Astrocyte (in vitro differentiated cells and primary cell): Measurements from ENCODE around the gene SPATA31C1. TPM values are rescaled to one million over a fixed set of nuclear protein-coding genes. Genes with fewer than 3 reads are reported as not detected.

Experiments
- DNase-seq: peaks from one replicate; pipeline ENCODE4 v3.0.0-alpha.2; 2010; ENCODE audit warnings: low read depth
- FAIRE-seq: peaks from 2 replicates; lab custom pipeline; 2011; peaks lifted over from hg19 to GRCh38; lab: Jason Lieb, UNC
- H2AFZ ChIP-seq: 2 replicates; pipeline ENCODE4 v1.6.0; 2012; ENCODE audit warnings: low read depth, low read length, inconsistent platforms
- H3K27ac ChIP-seq: 2 replicates; pipeline ENCODE4 v1.5.1; 2011; ENCODE audit warnings: low read depth, low read length, inconsistent platforms
- H3K27me3 ChIP-seq: 2 replicates; pipeline ENCODE4 v1.6.0; 2011; ENCODE audit warnings: low read length, inconsistent platforms; ENCODE audit not compliant: insufficient read depth
- H3K36me3 ChIP-seq: 2 replicates; pipeline ENCODE4 v1.5.1; 2011; ENCODE audit warnings: low read length, inconsistent platforms; ENCODE audit not compliant: insufficient read depth
- H3K4me1 ChIP-seq: 2 replicates; pipeline ENCODE4 v1.5.1; 2011; ENCODE audit warnings: low read length, inconsistent platforms; ENCODE audit not compliant: insufficient read depth
- H3K4me2 ChIP-seq: 2 replicates; pipeline ENCODE4 v1.6.0; 2012; ENCODE audit warnings: low read length, inconsistent platforms
- H3K4me3 ChIP-seq: 2 replicates; pipeline ENCODE4 v1.5.1; 2011; ENCODE audit warnings: low read depth, mild to moderate bottlenecking, low read length, inconsistent platforms; ENCODE audit not compliant: insufficient read depth
- H3K79me2 ChIP-seq: 2 replicates; pipeline ENCODE4 v1.6.0; 2012; ENCODE audit warnings: mild to moderate bottlenecking, low read length, inconsistent platforms; ENCODE audit not compliant: insufficient read depth
- H3K9ac ChIP-seq: 2 replicates; pipeline ENCODE4 v1.6.0; 2012; ENCODE audit warnings: mild to moderate bottlenecking, low read length, inconsistent platforms
- H3K9me3 ChIP-seq: 2 replicates; pipeline ENCODE4 v1.5.1; 2012; ENCODE audit warnings: low read depth, mild to moderate bottlenecking, low read length, inconsistent platforms; ENCODE audit not compliant: insufficient read depth
- H4K20me1 ChIP-seq: 2 replicates; pipeline ENCODE4 v1.6.0; 2012; ENCODE audit warnings: low read length, inconsistent platforms; ENCODE audit not compliant: insufficient read depth
- H3K27ac Mint-ChIP-seq: one replicate; pipeline ENCODE4 v1.8.0; 2021; ENCODE audit warnings: mild to moderate bottlenecking, mixed read lengths; ENCODE audit not compliant: unreplicated experiment
- H3K27me3 Mint-ChIP-seq: one replicate; pipeline ENCODE4 v1.8.0; 2021; ENCODE audit warnings: low read depth, mixed read lengths; ENCODE audit not compliant: unreplicated experiment
- H3K36me3 Mint-ChIP-seq: one replicate; pipeline ENCODE4 v1.8.0; 2021; ENCODE audit warnings: low read depth, mixed read lengths; ENCODE audit not compliant: unreplicated experiment
- H3K4me1 Mint-ChIP-seq: one replicate; pipeline ENCODE4 v1.8.0; 2021; ENCODE audit warnings: low read depth, mixed read lengths; ENCODE audit not compliant: unreplicated experiment
- H3K4me3 Mint-ChIP-seq: one replicate; pipeline ENCODE4 v1.8.0; 2021; ENCODE audit warnings: mild to moderate bottlenecking, moderate library complexity, mixed read lengths; ENCODE audit not compliant: unreplicated experiment
- H3K9me3 Mint-ChIP-seq: one replicate; pipeline ENCODE4 v1.8.0; 2021; ENCODE audit warnings: mild to moderate bottlenecking, mixed read lengths; ENCODE audit not compliant: unreplicated experiment
- CTCF ChIP-seq: IDR thresholded peaks from 2 replicates; pipeline ENCODE4 v1.5.1; 2011; ENCODE audit warnings: low read depth, mild to moderate bottlenecking, inconsistent platforms, low read length, moderate library complexity; ENCODE audit not compliant: insufficient read depth
- EZH2 ChIP-seq: IDR thresholded peaks from 2 replicates; pipeline ENCODE4 v1.6.1; 2012; ENCODE audit warnings: mild to moderate bottlenecking, low read length, inconsistent platforms; ENCODE audit not compliant: insufficient read depth
- total RNA-seq: library from RNA; stranded (reverse); gene quantifications from 2 replicates; pipeline ENCODE4 v1.2.1, GENCODE V29; 2021

Gene SPATA31C1
- total RNA-seq, 1 donor from 2014 or later, result not detected

GRCh38 chr9:87887661-87888480 lies 29.9 kb upstream of the SPATA31C1 start:
- H3K4me1 Mint-ChIP-seq, result no peaks in the 10 kb centered on the region
- Histone ChIP-seq H2AFZ (no peak overlapping the region), H3K27ac (no peak overlapping the region), H3K9me3 (no peaks in the 10 kb centered on the region), H3K4me1 (no peaks in the 10 kb centered on the region), H3K27me3 (no peaks in the 10 kb centered on the region), H3K79me2 (no peaks in the 10 kb centered on the region), H3K4me3 (no peak overlapping the region), H3K4me2 (no peak overlapping the region), H4K20me1 (no peaks in the 10 kb centered on the region), H3K9ac (no peak overlapping the region), H3K36me3 (no peaks in the 10 kb centered on the region)
- H3K36me3 Mint-ChIP-seq, result no peaks in the 10 kb centered on the region
- no peak overlapping the region for H3K4me3 Mint-ChIP-seq
- H3K9me3 Mint-ChIP-seq, result peaks cover 2% of the 10 kb centered on the region
- FAIRE-seq, result no peak
- DNase-seq, result no peak
- no peak for TF ChIP-seq CTCF
- no peak for TF ChIP-seq EZH2
- H3K27me3 Mint-ChIP-seq, result peaks cover 29% of the 10 kb centered on the region
- H3K27ac Mint-ChIP-seq, result no peak overlapping the region

GRCh38 chr9:87888501-87888900 lies 29.3 kb upstream of the SPATA31C1 start:
- Mint-ChIP-seq H3K4me3 (no peak overlapping the region), H3K9me3 (peaks cover 4% of the 10 kb centered on the region), H3K27me3 (peaks cover 27% of the 10 kb centered on the region), H3K27ac (no peak overlapping the region), H3K36me3 (no peaks in the 10 kb centered on the region), H3K4me1 (no peaks in the 10 kb centered on the region)
- H3K27ac ChIP-seq, result no peak overlapping the region
- no peak overlapping the region for H3K9ac ChIP-seq
- no peak overlapping the region for H2AFZ ChIP-seq
- no peak for TF ChIP-seq EZH2
- TF ChIP-seq CTCF, result no peak
- H4K20me1 ChIP-seq, result no peaks in the 10 kb centered on the region
- DNase-seq, result no peak
- no peaks in the 10 kb centered on the region for H3K4me1 ChIP-seq
- H3K9me3 ChIP-seq, result no peaks in the 10 kb centered on the region
- no peaks in the 10 kb centered on the region for H3K79me2 ChIP-seq
- no peak overlapping the region for H3K4me2 ChIP-seq
- no peak for FAIRE-seq
- H3K36me3 ChIP-seq, result no peaks in the 10 kb centered on the region
- no peaks in the 10 kb centered on the region for H3K27me3 ChIP-seq
- no peak overlapping the region for H3K4me3 ChIP-seq
